GM23248 (cell line): ENCODE results near the gene GRWD1.

Experiments
- EZH2 ChIP-seq: fragments of 200-600 bp; sonication (generic); IDR thresholded peaks from 2 replicates; pipeline ENCODE4 v1.6.1; 2018; ENCODE audit warnings: antibody characterized with exemption, mild to moderate bottlenecking; ENCODE audit not compliant: insufficient read depth, poor library complexity, severe bottlenecking
- EZH2phosphoT487 ChIP-seq: fragments of 200-600 bp; sonication (generic); IDR thresholded peaks from 2 replicates; pipeline ENCODE4 v1.6.1; 2018; ENCODE audit warnings: antibody characterized with exemption, moderate library complexity, mild to moderate bottlenecking, low read depth; ENCODE audit not compliant: insufficient read depth

- no peak for TF ChIP-seq EZH2
- TF ChIP-seq EZH2phosphoT487, result no peak
Observed at GRCh38 chr19:48480183-48480557, 34.4 kb downstream of the GRWD1 start.
